ENCODE data around the gene DISC1. TPM values are rescaled to one million over a fixed set of nuclear protein-coding genes. Genes with fewer than 3 reads are reported as not detected.

Gene DISC1
- total RNA-seq, 3 donors from 2014 or later: 4.8 to 11.3 (median 8.9) TPM

DNA sequence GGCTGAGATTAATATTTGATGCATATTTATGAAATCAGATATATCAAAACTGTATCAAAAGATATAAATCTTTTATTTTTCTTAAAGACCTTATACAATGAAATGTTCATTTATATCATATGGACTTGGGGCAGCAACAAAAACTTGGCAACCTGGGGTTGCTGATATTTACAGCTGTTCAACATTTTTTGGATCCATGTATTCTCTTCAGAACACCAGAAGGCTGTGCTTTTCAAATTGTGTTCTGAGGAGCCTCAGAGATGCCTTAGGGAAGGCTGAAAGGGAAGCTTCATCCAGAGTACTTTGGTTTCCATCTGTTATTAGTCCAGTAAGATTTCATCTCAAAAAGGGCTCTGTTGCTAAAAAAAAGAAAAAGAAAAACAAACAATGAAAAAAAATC is 94.8 kb downstream of the DISC1 start:
- intact Hi-C loops (cut with DNase I, micrococcal nuclease): no loop called here
- ATAC-seq (no peak), DNase-seq (no peak)
- no peaks in the 10 kb centered on the region for H3K9me3 ChIP-seq
- TF ChIP-seq, protein P1, sequence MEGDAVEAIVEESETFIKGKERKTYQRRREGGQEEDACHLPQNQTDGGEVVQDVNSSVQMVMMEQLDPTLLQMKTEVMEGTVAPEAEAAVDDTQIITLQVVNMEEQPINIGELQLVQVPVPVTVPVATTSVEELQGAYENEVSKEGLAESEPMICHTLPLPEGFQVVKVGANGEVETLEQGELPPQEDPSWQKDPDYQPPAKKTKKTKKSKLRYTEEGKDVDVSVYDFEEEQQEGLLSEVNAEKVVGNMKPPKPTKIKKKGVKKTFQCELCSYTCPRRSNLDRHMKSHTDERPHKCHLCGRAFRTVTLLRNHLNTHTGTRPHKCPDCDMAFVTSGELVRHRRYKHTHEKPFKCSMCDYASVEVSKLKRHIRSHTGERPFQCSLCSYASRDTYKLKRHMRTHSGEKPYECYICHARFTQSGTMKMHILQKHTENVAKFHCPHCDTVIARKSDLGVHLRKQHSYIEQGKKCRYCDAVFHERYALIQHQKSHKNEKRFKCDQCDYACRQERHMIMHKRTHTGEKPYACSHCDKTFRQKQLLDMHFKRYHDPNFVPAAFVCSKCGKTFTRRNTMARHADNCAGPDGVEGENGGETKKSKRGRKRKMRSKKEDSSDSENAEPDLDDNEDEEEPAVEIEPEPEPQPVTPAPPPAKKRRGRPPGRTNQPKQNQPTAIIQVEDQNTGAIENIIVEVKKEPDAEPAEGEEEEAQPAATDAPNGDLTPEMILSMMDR (IDR thresholded peaks at IDR 0.05): no peak
- no peak overlapping the region for H3K4me3 ChIP-seq
- no peaks in the 10 kb centered on the region for H3K36me3 ChIP-seq (ENCODE audit: low read depth)
- H3K4me1 ChIP-seq (ENCODE audit: low read depth): no peaks in the 10 kb centered on the region

- intact Hi-C loops (cut with DNase I, micrococcal nuclease): no loop called here
These were observed 95.8 kb downstream of the DISC1 start for GRCh38 chr1:231722356-231722755.

DNA sequence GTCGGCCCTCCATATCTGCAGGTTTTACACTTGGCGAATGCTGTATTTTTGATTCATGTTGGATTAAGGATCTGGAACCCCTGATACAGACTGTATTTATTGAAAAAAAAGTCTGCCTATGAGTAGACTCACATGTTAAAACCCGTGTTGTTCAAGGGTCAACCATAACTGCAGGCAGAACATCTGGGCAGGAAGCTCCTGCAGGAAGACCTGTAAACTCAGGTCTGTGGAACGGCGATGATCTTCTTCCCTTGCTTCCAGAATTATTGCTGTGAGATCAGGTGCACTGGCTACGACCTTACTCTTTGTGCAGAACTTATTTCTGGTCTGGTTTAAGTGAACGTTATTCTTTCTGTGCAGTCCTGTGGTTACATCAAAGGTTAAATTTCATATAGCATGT is 96.6 kb downstream of the DISC1 start:
- Histone ChIP-seq H3K9me3 (no peaks in the 10 kb centered on the region), H3K4me3 (no peak overlapping the region), H3K4me1 (ENCODE audit: low read depth) (no peaks in the 10 kb centered on the region), H3K36me3 (ENCODE audit: low read depth) (no peaks in the 10 kb centered on the region)
- intact Hi-C loops (cut with DNase I, micrococcal nuclease): no loop called here
- TF ChIP-seq, protein P1 (IDR thresholded peaks at IDR 0.05): no peak
- ATAC-seq (no peak), DNase-seq (no peak)

More at GRCh38 chr1:231722356-231722755, 95.8 kb downstream of the DISC1 start:
- TF ChIP-seq, protein P1 (IDR thresholded peaks at IDR 0.05): no peak
- H3K36me3 ChIP-seq (ENCODE audit: low read depth): no peaks in the 10 kb centered on the region
- no peaks in the 10 kb centered on the region for H3K4me1 ChIP-seq (ENCODE audit: low read depth)
- H3K9me3 ChIP-seq: no peaks in the 10 kb centered on the region
- ATAC-seq: no peak
- no peak overlapping the region for H3K4me3 ChIP-seq
- DNase-seq: no peak

DNA sequence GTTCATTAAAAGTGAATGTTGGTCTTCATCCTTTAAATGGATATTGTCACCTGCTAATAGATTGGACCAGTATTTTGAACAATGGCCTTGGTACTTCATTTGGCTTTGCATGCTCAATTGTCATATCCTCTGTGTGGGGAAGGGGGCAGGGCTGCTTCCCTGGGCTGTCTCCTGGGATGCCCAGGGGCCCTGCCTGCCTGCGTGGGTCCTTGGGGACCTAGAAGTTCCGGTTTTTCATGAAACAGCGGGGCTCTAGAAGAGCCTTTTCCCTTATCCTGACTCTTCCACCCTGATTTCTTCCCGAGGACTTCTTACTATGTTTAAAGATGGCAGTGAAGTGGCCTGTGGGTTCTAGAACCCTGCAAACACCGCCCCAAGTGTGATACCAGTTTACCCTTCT is 97.5 kb downstream of the DISC1 start:
- Histone ChIP-seq H3K4me3 (no peak overlapping the region), H3K36me3 (ENCODE audit: low read depth) (no peaks in the 10 kb centered on the region), H3K9me3 (no peaks in the 10 kb centered on the region), H3K4me1 (ENCODE audit: low read depth) (no peaks in the 10 kb centered on the region)
- DNase-seq (no peak), ATAC-seq (no peak)
- intact Hi-C loops (cut with DNase I, micrococcal nuclease): no loop called here
- TF ChIP-seq, protein P1 (IDR thresholded peaks at IDR 0.05): no peak

GRCh38 chr1:231724876-231725647 is 98.5 kb downstream of the DISC1 start:
- no peaks in the 10 kb centered on the region for H3K36me3 ChIP-seq (ENCODE audit: low read depth)
- TF ChIP-seq, protein P1 (IDR thresholded peaks at IDR 0.05): no peak
- ATAC-seq: peak; percentile 62
- peak in 1 of 3 donors; percentile 14 for DNase-seq
- no peaks in the 10 kb centered on the region for H3K4me1 ChIP-seq (ENCODE audit: low read depth)
- intact Hi-C loops (cut with DNase I, micrococcal nuclease): no loop called here
- no peak overlapping the region for H3K4me3 ChIP-seq
- H3K9me3 ChIP-seq: no peaks in the 10 kb centered on the region
